Parathyroid adenoma (tissue), 2 donors: ENCODE data around the gene MAMDC2.

Experiments used
- H2AFZ ChIP-seq: fragments of 300-600 bp; sonication (generic); one replicate; pipeline ENCODE4 v1.7.0; 2017; ENCODE audit warnings: antibody characterized with exemption, mild to moderate bottlenecking
- H3K27ac ChIP-seq: fragments of 300-600 bp; sonication (generic); one replicate; pipeline ENCODE4 v1.7.0; 2017
- H3K27me3 ChIP-seq: fragments of 300-600 bp; sonication (generic); one replicate; pipeline ENCODE4 v1.7.0; 2017; ENCODE audit warnings: low read length; ENCODE audit not compliant: control insufficient read depth, insufficient read depth
- H3K36me3 ChIP-seq: fragments of 300-600 bp; sonication (generic); one replicate; pipeline ENCODE4 v1.7.0; 2017; ENCODE audit warnings: low read length; ENCODE audit not compliant: control insufficient read depth, insufficient read depth
- H3K4me1 ChIP-seq: fragments of 300-600 bp; sonication (generic); one replicate; pipeline ENCODE4 v1.7.0; 2017; ENCODE audit warnings: control low read depth
- H3K4me2 ChIP-seq: fragments of 300-600 bp; sonication (generic); one replicate; pipeline ENCODE4 v1.7.0; 2017; ENCODE audit warnings: low read length
- H3K4me3 ChIP-seq: fragments of 300-600 bp; sonication (generic); one replicate; pipeline ENCODE4 v1.7.0; 2017; ENCODE audit warnings: low read depth, low read length
- H3K79me2 ChIP-seq: fragments of 300-600 bp; sonication (generic); one replicate; pipeline ENCODE4 v1.7.0; 2017; ENCODE audit warnings: control low read depth
- H3K9ac ChIP-seq: fragments of 300-600 bp; sonication (generic); one replicate; pipeline ENCODE4 v1.7.0; 2017; ENCODE audit warnings: mild to moderate bottlenecking
- H3K9me3 ChIP-seq: fragments of 300-600 bp; sonication (generic); one replicate; pipeline ENCODE4 v1.7.0; 2017; ENCODE audit warnings: low read length; ENCODE audit not compliant: control insufficient read depth
- TF ChIP-seq, protein P1 (sequence below): fragments of 300-600 bp; sonication (generic); IDR thresholded peaks from one replicate; pipeline ENCODE4 v1.7.0; 2017; ENCODE audit warnings: antibody characterized with exemption, mild to moderate bottlenecking
- donor health status: primary hyperparathyroidism.

Gene MAMDC2

DNA sequence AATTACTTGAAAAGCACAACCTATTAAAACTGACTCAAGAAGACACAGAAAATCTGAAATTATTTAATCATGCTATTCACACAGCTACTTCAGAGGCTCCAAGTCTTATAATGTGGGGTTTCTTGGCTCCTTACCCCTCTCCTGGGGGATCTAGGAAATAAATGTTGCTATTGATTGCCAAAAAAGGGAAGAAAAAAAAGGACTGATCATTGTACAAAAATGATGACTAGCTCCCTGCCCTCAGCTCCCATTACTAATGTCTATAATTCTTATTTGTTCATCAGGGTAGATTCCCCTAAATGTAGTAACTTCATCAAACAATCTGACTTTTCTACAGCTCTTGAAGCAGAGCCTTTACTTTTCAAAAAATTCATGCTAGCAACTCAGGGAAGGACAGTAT lies 211.8 kb downstream of the MAMDC2 start:
- Histone ChIP-seq H3K4me2 (no peak overlapping the region), H2AFZ (no peak overlapping the region), H3K27ac (no peak overlapping the region), H3K4me3 (no peak overlapping the region), H3K4me1 (no peaks in the 10 kb centered on the region), H3K79me2 (peaks cover 10% of the 10 kb centered on the region), H3K27me3 (no peaks in the 10 kb centered on the region), H3K9me3 (no peaks in the 10 kb centered on the region), H3K36me3 (no peaks in the 10 kb centered on the region), H3K9ac (no peak overlapping the region)
- TF ChIP-seq, protein P1, sequence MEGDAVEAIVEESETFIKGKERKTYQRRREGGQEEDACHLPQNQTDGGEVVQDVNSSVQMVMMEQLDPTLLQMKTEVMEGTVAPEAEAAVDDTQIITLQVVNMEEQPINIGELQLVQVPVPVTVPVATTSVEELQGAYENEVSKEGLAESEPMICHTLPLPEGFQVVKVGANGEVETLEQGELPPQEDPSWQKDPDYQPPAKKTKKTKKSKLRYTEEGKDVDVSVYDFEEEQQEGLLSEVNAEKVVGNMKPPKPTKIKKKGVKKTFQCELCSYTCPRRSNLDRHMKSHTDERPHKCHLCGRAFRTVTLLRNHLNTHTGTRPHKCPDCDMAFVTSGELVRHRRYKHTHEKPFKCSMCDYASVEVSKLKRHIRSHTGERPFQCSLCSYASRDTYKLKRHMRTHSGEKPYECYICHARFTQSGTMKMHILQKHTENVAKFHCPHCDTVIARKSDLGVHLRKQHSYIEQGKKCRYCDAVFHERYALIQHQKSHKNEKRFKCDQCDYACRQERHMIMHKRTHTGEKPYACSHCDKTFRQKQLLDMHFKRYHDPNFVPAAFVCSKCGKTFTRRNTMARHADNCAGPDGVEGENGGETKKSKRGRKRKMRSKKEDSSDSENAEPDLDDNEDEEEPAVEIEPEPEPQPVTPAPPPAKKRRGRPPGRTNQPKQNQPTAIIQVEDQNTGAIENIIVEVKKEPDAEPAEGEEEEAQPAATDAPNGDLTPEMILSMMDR: no peak

DNA sequence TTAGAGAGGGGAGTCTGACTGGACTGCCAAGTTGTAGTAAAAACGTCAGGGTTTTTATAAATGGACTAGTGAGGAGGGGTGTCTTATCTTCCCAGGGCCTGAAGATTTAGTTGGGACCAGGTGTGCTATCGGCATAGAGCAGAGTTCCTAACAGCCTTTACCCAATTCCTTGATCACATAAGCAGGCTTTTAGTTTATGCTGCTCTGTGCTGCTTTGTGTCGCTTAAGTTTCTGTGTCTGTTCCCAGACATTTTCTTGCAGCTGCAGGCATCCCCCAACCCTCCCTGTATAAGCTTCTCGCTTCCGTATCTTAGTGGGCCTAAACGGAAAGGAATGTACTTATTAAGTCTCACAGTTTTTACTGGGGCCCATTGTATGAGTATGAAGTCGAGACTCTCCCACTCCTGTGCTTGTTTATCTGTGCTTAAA lies 212.5 kb downstream of the MAMDC2 start:
- H3K27me3 ChIP-seq: no peaks in the 10 kb centered on the region
- H3K79me2 ChIP-seq: peaks cover 15% of the 10 kb centered on the region
- H3K27ac ChIP-seq: no peak overlapping the region
- TF ChIP-seq, protein P1: no peak
- no peak overlapping the region for H3K4me3 ChIP-seq
- H3K9ac ChIP-seq: no peak overlapping the region
- H3K4me1 ChIP-seq: no peaks in the 10 kb centered on the region
- H3K36me3 ChIP-seq: no peaks in the 10 kb centered on the region
- H3K9me3 ChIP-seq: no peaks in the 10 kb centered on the region
- H2AFZ ChIP-seq: no peak overlapping the region
- no peak overlapping the region for H3K4me2 ChIP-seq

DNA sequence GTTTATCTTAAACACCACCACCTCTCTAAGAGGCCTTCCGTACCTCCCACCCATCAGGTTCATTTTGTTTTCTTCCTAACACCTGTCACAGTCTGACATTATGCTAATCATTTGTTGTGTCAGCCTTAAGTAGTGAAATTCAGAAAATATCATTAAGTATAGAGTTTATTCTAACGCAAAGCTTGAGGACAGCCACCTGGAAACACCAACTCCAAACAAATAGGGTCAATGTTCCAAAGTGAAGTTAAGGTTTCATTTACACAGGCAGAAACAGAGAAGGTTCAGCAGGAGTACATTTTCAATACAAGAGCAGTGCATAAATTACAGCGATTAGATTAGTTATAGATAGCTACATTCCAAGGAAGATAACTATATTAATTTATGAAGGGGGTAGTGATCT lies 213.9 kb downstream of the MAMDC2 start:
- no peak overlapping the region for H3K9ac ChIP-seq
- H2AFZ ChIP-seq: peak overlapping the region; percentile 93
- no peaks in the 10 kb centered on the region for H3K27me3 ChIP-seq
- H3K27ac ChIP-seq: peak overlapping the region; percentile 93
- peak overlapping the region; percentile 77 for H3K4me2 ChIP-seq
- no peaks in the 10 kb centered on the region for H3K9me3 ChIP-seq
- H3K79me2 ChIP-seq: peaks cover 19% of the 10 kb centered on the region
- no peaks in the 10 kb centered on the region for H3K36me3 ChIP-seq
- H3K4me3 ChIP-seq: peak overlapping the region; percentile 90
- no peaks in the 10 kb centered on the region for H3K4me1 ChIP-seq
- TF ChIP-seq, protein P1: no peak

DNA sequence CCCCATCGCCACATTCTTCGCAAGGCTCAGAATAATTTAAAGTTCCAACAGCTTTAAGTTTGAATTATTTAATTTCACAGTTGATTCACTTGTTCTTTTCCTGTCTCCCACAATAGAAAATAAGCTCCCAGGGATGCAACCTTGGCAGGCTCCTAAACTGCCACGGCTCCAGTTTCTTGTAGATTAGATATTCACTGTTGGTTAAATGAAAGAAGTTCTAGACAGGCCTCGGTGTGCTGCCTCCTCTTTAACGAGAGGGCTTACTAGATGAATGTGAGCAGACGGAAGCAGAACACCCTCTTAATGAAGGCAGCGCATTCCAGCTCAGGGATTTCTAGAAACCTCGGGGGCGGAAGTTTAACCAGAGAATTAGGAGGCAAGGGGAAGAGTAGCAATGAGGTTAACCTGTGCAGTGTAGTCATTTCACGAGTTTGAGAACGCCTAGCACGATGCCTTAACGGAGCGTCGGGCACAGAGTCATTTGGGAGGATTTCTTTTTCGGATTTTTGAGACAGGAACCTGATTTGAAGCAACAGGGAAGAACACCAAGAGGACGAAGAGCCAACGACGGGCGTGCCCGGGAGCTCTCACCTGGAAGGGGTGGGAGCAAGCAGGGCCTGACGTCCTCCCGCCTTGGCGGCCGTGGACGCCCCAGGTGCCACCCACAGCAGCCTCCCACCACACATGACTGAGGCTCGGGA lies 214.5 kb downstream of the MAMDC2 start:
- no peaks in the 10 kb centered on the region for H3K4me1 ChIP-seq
- no peaks in the 10 kb centered on the region for H3K9me3 ChIP-seq
- peak overlapping the region; percentile 3 for H3K9ac ChIP-seq
- no peaks in the 10 kb centered on the region for H3K36me3 ChIP-seq
- H2AFZ ChIP-seq: peak overlapping the region; percentile 93
- H3K27me3 ChIP-seq: no peaks in the 10 kb centered on the region
- peak overlapping the region; percentile 77 for H3K4me2 ChIP-seq
- H3K27ac ChIP-seq: peak overlapping the region; percentile 93
- TF ChIP-seq, protein P1: no peak
- H3K79me2 ChIP-seq: peaks cover 19% of the 10 kb centered on the region
- H3K4me3 ChIP-seq: peak overlapping the region; percentile 90
